LHCN-M2 (cell line): ENCODE measurements around the gene SPG21. TPM values are rescaled to one million over a fixed set of nuclear protein-coding genes. Genes with fewer than 3 reads are reported as not detected.
"Not testable (repeated sequence)": the region's sequence is repeated elsewhere in the genome, so short reads cannot be mapped to it uniquely, and the experiment has no call there.

Experiments used
- DNase-seq: peaks from one replicate; pipeline ENCODE4 v3.0.0-alpha.2; 2012; ENCODE audit warnings: low read depth
- polyA plus RNA-seq: library from polyadenylated mRNA; unstranded; fragments of >200 nt; gene quantifications from one replicate; pipeline ENCODE4 v1.2.1, GENCODE V29; 2012; ENCODE audit warnings: missing spikeins
- total RNA-seq: library from RNA; depleted of rRNA; stranded (reverse); fragments of >200 nt; gene quantifications from 2 replicates; pipeline ENCODE4 v1.2.3, GENCODE V29; 2014; rRNA removed

Gene SPG21, protein sequence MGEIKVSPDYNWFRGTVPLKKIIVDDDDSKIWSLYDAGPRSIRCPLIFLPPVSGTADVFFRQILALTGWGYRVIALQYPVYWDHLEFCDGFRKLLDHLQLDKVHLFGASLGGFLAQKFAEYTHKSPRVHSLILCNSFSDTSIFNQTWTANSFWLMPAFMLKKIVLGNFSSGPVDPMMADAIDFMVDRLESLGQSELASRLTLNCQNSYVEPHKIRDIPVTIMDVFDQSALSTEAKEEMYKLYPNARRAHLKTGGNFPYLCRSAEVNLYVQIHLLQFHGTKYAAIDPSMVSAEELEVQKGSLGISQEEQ
- 96.8 and 99.6 TPM in 2 replicates for total RNA-seq
- 67.6 TPM for polyA plus RNA-seq

DNA sequence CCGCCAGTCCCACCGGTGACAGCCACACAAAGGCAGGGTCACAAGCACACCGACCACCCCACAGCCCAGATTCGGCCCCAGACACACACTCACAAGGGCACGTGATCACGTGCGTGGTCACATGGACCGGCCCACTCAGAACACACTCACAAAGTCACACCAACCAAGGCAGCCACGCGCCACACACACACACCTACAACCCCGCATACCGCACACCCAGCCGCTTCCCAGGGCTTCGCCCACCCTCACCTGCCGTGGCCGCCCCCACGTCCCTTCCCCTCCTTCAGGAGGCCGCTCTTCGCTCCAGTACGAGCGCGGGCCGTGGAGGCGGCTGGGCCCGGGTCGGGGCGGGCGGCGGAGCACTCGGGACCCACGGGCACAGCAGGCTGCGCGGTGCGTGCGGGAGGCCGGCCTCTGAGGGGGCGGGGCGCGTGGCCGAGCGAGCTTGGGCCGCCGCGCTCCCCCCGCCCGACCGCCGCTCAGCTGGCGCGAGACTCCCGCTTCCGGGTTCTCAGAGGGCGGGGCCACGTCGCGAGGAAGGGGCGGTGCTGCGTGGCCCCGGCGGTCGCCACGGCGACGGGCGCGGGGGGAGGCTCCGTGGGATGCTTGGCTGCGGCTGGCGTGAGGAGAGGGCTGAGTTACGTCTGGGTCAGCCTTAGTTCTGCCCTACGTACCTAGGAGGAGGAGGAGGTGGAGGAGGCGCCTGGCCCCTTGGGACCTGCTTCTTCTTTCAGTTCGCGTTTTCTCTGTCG, at the start of gene SPG21:
Gene SPG21 (minus strand): TSS at position 499 of the 752 bp plus-strand sequence. CDS start 6,345 bp downstream, outside the sequence.
- peak; percentile 92 for DNase-seq

DNA sequence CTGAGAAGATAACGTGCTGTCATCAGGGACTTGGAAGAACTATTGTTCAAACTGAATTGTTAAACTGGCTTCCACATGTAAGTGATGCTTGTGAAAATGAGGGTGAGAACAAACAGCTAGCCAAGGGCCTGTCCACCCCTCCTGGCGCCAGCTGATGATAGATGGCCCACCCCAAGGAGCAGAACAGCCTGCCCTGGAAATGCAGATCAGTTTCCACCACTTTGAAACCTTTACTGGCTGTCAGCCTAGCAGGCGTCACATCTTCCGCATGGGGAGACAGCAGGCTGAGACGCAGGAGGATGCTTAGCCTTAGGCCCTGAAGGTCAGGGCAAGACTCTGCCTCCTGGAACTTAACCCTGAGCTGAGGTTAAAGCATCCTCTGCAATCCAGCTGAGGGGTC, 49.1 kb upstream of the SPG21 start:
- DNase-seq, result no peak

DNA sequence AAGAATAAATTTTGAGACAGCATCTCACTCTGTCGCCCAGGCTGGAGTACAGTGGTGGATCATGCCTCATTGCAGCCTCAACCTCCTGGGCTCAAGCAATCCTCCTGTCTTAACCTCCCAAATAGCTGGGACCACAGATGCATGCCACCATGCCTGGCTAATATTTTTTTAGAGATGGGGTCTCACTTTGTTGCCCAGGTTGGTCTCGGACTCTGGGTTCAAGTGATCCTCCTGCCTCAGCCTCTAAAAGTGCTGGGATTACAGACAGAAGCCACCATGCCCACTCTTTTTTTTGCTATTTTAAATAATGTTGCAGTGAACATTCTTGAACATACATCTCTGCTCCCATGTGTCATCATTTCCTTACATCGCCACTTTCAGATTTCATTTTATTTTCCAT, 48.7 kb upstream of the SPG21 start:
- DNase-seq, result no peak

DNA sequence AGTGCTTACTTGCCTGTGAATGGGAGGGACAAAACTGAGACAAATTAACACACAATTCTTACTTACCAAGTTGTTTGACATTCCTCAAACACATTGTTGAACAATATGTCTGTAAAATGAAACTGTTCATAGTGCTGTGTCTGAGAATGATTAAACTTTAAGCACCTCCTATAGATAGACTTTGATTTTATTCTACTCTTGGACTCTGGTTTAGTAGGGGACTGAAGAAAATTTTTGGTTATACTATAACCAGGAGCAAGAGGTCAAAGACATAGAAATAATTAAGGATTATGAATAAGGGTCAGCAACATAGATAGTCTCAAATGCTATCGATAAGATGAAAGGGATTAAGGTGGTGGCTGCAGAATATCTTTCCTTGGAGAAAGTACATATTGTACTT, 47.6 kb upstream of the SPG21 start:
- DNase-seq, result no peak

DNA sequence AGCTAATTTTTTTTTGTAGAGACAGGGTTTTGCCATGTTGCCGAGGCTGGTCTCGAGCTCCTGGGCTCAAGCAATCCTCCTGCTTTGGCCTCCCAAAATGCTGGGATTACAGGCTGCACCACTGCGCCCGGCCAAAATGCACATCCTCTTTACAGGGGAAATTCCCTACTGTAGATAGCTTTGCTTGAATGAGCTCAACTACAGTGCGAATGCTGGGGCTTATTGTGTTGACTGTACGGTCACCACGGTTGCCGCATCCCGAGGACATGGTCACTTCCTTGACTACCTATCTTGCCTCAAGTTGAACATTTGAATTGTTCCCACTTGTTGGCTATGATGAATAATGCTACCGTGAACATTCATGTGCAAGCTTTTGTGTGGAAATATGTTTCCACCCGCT, 45.0 kb upstream of the SPG21 start:
- no peak for DNase-seq

DNA sequence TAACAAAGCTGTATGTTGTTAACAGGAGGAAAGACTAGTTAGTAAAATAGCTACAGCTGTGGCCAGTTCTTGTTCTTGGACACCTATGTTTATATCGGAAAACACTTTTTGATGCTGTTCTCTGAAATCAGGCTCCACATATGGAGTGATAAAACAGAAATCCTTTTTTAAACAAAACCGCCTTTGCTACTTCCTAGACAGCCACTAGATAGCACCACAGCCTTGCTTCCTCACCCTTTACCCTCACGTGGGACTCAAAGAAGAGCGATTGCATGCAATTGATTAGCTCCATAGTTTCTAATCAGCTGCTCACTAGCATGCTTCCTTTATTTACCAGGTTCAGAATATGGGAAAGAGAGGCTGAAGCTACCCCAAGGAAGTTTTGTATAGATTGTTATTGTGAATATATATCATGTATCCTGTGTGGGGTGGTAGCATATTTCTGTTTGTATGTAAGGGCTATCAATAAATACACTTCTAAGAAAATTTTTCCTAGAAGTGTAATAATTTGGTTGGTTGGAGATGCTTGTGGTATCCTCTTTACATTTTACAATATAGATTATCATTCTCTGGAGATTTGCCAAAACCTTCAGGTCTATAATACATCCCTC, 44.0 kb upstream of the SPG21 start:
- DNase-seq, result peak; percentile 45

DNA sequence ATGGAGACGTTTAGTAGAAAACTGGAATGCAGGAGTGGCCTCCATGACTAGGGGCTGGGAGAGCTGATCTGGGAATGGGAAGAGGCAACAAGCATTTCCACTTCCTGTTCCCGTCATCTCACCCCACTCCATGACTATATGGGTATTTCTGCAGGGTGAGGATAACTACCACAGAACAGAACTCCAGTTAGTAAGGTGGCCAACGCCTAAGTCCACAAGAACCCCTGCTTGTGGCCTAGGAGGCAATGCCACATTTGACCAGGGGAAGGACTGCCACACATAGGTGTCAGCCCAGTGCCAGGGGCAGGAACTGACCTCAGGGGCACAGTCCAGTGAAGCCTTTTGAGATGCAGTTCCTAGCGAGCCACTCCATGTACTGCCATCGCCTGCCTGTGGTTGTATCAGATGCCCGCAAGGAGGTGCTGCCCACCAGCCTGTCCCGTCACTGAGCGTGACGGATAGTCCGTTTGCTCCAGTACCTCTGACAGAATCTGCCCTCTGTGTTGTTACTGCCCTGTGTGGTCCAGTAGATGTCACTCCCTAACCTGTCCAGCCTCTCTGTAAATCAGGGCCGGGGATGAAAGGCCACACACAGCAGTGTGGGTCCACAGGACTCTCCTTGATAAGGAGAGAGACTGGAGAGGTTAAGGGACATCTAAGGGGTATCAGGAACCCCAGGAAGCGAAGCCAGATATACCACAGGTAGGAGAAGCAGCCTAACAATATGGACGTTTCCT, 43.3 kb upstream of the SPG21 start:
- peak; percentile 84 for DNase-seq

DNA sequence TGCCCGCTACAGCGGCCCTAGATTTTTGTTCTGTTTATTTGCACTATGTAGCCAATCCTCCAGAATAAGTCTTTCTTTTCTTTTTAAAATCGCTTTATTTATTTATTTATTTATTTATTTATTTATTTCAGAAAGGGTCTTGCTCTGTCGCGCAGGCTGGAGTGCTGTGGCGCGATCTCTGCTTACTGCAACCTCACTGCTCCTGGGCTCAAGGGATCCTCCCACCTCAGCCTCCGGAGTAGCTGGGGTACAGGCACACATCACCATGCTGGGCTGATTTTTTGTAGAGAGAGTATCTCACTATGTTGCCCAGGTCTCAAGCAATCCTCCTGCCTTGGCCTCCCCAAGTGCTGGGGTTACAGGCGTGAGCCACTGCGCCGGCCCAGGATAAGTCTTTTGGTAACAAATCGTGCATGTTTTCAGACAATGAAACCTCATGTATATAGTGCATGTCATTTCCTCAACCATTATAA, 40.1 kb upstream of the SPG21 start:
- DNase-seq, result no peak

DNA sequence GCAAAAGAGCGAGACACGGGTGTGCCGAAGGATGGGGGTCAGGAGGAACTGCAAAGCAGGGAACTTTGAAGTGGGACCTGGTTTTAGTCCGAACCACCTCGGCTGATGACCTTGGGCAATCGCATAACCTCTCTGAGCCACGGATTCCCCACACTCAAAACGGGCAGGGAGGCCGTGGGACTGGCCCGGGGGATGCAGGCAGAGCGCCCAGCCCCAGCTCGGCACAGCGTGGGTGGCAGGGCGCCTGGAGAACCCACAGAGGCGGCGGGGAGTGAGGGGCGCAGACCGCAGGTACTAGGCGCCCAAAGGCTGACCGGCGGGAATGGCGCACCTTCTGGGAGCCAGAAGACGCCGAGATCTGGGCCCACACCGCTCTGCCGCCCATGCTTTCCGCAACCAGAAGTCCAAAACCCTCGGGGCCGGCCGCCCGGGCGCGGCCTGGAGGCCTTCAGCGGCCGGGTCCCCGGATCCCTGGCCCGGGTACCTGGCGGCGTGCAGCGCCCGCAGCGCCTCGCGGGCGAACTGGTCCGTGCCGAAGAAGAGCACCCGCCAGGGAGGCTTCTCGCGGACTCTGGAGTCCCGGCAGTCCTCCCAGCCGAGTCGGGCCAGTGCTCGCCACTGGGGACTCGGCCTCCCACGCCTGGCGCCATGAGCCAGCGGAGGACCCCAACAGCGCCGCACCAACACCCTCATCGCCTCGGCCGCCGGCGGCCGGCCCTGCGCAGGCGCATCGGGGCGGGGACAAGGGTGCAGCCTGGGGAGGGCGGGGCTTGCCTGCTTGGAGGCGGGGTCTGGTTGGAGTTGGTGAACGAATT, 39.4 kb upstream of the SPG21 start, which contains the start of gene MTFMT:
Gene MTFMT (minus strand): TSS at position 719 of the 815 bp plus-strand sequence. CDS start 26 bp downstream, at position 693.
- DNase-seq, result peak; percentile 75

DNA sequence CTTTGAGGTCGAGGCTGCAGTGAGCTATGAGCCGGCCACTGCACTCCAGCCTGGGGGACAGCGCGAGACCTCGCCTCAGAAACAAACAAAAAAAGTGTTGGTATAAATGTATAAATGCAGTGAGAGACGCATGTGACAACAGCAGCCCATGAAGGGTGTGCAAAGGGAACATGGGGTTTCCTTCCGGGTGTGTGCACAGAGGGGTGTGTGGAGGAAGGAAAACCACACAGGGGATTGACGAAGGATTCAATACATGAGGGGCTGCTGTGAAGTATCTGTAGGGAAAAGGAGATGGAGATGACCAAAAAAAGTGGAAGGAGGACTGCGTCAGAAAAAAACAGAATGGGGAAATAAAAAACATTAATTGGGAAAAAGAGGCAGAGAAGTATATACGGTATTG, 38.6 kb upstream of the SPG21 start:
- DNase-seq, result no peak

DNA sequence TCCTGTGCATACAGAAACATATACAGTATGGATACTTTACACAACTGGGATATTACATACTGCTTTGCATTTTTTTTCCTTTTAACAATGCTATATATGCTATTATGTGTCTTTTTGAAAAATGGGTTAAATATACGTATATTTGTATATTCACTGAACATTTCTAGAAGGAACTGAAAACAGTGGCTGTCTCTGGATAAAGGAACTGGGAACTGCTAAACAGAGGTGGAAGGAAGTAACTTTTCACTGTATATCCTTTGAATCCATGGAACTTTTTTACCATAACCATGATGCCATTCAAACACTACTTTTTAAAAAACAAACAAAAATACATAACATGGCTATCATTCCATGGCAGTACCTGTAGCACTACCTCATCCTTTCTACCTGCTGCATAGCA, 37.9 kb upstream of the SPG21 start:
- DNase-seq, result no peak

DNA sequence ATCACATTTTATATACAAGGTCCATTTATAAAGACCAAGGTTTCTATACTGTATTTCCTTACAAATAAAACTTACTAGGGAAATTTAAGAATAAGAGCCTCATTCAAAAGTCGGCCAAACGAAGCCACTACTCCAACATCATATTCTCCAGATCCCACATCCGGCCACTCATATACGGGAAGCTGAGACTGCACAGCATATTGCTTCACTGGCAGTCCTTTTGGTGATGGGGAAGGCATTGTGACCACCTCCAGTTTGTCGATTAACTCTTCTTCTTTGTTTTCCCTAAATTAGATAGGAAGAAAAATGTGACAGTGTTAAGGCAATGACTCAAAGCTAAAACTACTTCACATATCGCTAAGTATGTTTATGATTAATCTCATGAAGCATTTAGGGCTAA, 37.0 kb upstream of the SPG21 start:
- DNase-seq, result no peak

DNA sequence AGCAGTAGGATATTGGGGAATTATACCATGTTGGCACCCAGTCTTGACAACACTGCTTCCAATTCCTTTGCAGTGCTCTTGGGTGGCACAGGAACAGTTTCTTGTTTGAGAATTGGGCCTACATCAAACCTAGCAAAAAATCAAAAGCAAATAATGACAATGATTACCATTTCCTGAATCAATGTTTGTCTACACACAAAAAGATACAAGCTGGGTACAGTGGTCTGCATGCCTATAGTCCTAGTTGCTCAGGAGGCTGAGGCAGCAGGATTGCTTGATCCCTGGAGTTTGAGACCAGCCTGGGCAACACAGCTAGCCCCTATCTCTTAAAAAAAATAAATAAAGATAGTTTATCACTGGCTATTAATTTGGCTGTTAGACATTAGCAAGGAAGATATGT, 31.8 kb upstream of the SPG21 start:
- DNase-seq, result no peak

DNA sequence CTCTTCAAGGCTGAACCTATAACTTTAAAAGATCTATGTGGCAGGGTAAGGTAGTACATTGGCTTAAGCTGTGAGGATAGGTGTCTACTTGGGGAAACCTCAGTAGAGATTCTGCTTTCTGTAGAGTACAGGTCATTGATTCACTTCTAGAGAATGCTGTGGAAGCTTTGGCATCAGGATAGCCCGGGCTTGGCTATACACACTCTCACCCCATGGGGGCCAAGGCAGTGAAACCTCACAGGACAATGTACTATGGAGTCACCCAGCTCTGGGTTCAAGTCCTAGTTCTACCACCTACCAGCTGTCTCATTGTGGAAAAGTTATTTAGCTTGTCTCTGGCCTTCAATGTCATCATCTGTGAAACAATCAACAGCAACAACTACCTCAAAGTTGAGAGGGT, 30.7 kb upstream of the SPG21 start:
- DNase-seq, result peak; percentile 15

DNA sequence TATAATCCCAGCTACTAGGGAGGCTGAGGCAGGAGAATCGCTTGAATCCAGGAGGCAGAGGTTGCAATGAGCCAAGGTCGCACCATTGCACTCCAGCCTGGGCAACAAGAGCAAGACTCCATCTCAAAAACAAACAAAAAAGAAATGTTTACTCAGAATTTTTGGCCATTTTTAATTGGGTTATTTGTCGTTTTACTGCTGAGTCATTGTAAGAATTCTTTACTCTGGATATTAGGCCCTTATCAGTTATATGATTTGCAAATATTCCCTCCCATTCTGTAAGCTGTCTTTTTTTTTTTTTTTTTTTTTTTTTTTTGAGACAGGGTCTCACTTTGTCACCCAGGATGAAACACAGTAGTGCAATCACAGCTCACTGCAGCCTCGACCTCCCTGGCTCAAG, 21.5 kb upstream of the SPG21 start:
- DNase-seq, result not testable (repeated sequence)

DNA sequence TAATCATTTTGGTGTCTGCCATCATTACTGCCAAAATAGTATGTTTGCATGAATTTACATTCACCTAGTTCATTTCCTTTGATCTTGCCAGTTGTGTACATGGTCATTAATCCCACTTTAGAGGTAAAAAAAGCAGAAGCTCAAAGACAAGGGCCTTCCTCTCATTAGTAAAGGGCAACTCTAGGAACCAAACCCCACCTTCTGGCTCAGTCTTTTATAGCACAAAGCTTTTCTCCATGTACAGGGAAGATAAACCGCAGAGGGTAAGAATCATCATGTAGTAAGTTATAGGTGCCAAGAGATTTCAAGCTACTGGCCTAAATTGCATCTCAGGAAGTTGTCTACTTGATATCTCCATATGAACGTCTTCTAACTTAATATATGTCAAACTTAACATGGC, 19.3 kb upstream of the SPG21 start:
- peak; percentile 35 for DNase-seq

DNA sequence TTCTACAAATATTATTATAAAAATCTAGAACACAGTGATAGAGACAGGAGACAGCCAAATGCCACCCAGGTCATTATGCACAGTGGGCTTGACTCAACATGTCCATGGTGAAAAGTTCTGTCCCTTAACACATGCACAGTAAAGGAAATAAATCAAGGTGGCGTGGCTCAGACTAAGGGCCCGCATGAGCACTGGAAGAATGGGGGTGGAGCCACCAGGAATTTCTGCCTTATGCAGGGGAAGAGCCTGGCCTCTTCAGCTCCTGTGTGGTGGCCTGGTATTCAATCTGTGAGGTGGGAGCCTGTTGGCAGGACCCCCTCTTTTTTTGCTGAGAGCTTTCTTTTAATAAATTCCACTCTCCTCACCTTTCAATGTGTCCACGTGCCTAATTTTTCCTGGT, 17.2 kb upstream of the SPG21 start:
- no peak for DNase-seq

DNA sequence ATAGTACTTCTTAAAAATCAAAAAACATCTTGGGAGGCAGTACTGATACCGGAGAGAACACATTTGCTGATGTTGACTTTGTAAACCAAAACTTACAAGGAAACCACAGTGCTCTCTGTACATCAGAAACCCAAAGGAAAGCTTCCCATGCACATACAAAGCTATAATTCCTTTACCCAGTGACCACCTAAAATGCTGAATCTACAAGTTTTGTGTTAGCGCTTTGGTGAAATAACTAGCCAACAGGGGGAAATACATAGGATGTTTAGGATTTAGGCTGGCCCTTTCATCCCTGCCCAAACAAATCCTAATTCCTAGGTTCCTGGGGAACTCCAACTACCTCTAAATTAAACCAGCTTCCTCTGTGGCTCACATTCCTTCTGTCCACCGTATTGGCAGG, 15.3 kb upstream of the SPG21 start:
- DNase-seq, result no peak

DNA sequence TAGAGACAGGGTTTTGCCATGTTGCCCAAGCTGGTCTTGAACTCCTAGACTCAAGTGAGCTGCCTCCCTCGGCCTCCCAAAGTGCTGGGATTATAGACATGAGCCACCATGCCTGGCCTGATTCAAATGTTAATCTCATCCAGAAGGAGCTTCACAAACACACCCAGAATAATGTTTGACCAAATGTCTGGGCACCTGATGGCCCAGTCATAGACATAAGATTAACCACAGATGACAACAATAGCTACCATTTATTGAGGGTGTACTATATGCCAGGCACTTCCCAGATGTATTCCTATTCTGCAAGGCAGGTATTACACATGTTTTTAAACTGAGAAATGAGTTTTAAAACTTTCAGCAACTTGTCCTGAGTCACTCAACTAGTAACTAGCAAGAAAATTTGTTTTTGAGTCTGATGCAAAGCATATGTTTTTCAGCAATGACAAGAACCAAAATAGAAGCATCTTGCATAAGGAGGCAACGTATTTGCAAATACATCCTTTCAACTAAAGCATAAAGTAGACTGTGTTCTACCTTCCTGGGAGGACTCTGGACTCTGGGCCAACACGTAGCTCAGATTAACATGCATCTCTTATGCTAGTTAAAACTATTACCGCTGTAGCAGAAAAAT, 8.1 kb upstream of the SPG21 start:
- DNase-seq, result no peak

DNA sequence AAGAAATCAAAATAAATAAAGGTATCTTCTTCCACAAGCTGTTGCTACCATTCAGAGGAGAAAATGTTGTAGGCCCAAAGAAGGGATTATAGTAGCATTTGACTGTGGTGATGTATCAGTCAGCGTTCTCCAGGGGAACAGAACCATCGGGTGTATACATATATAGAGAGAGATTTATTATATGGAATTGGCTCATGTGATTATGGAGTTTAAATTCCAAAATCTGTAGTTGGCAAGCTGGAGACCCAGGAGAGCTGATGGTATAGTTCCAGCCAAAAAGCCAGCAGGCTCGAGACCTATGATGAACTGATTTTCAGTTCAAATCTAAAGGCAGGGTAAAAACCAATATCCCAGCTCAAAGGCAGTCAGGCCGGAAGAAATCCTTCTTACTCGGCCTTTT, 7.4 kb upstream of the SPG21 start:
- no peak for DNase-seq
